MM.1S (cell line): Measurements from ENCODE around the gene TMEM141.

Experiments
- EZH2 ChIP-seq: fragments of 300-600 bp; sonication (generic); optimal IDR thresholded peaks from 2 replicates; pipeline ENCODE3; 2017; ENCODE audit warnings: low read depth, mild to moderate bottlenecking, antibody characterized with exemption, low read length, mixed read lengths
- EZH2phosphoT487 ChIP-seq: fragments of 300-600 bp; sonication (generic); IDR thresholded peaks from 2 replicates; pipeline ENCODE4 v1.6.1; 2018; ENCODE audit warnings: antibody characterized with exemption, low read length
- TF ChIP-seq, protein P1 (sequence below): fragments of 300-600 bp; sonication (generic); IDR thresholded peaks from 2 replicates; pipeline ENCODE4 v1.5.1; 2016; ENCODE audit warnings: antibody characterized with exemption, low read length, mixed read lengths

DNA sequence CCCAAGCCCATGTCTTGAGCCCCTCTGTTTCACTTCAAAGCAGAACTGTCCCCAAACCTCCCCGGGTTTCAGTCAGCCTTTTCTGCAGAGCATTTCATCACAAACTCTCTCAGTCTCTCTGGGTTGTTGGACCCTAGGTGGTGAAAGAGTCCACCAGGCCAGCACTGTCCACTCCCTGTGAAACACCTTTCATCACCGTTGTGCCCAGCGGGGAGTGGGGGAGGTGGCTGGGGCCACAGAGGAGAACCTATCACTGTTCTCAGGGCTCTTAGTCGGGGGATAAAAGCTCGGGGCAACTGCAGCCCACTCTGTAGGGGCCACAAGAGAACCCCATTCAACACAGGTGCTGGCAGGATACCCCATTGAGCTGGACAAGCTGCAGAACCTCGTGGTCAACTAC, 11.2 kb downstream of the TMEM141 start:
- TF ChIP-seq, protein P1, sequence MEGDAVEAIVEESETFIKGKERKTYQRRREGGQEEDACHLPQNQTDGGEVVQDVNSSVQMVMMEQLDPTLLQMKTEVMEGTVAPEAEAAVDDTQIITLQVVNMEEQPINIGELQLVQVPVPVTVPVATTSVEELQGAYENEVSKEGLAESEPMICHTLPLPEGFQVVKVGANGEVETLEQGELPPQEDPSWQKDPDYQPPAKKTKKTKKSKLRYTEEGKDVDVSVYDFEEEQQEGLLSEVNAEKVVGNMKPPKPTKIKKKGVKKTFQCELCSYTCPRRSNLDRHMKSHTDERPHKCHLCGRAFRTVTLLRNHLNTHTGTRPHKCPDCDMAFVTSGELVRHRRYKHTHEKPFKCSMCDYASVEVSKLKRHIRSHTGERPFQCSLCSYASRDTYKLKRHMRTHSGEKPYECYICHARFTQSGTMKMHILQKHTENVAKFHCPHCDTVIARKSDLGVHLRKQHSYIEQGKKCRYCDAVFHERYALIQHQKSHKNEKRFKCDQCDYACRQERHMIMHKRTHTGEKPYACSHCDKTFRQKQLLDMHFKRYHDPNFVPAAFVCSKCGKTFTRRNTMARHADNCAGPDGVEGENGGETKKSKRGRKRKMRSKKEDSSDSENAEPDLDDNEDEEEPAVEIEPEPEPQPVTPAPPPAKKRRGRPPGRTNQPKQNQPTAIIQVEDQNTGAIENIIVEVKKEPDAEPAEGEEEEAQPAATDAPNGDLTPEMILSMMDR = no peak
- TF ChIP-seq EZH2phosphoT487 (no peak), EZH2 (no peak)
